Lower leg skin (tissue), 3 donors: Measurements from ENCODE around the gene PHF11.
"Not testable (repeated sequence)": the region's sequence is repeated elsewhere in the genome, so short reads cannot be mapped to it uniquely, and the experiment has no call there.

Source experiments
- CTCF ChIP-seq, 3 donors: fragments of 450-650 bp; IDR thresholded peaks; one replicate each; pipeline ENCODE4 v1.5.1; 2016; ENCODE audit warnings: antibody characterized with exemption in 3 of 3, mild to moderate bottlenecking in 3 of 3, moderate library complexity in 2 of 3
- POLR2A ChIP-seq, 2 donors: fragments of 450-650 bp; IDR thresholded peaks; one replicate each; pipeline ENCODE4 v1.6.1; 2016 to 2017; ENCODE audit warnings: antibody characterized with exemption in 2 of 2, mild to moderate bottlenecking in 1 of 2, moderate library complexity in 1 of 2

GRCh38 chr13:49496837-49497236 lies 1.1 kb downstream of the PHF11 start:
- TF ChIP-seq CTCF, POLR2A (IDR thresholded peaks at IDR 0.05): not testable (repeated sequence)
